Upper lobe of left lung (tissue), 6 donors: ENCODE measurements around the gene MYO6. TPM values are rescaled to one million over a fixed set of nuclear protein-coding genes. Genes with fewer than 3 reads are reported as not detected.
A peak's percentile ranks its signal among the peaks of the same experiment; 100 is the strongest.

Source experiments
- ATAC-seq, 2 donors: fragments of 200-7000 bp; cut with Tn5 transposase; one replicate each; pipeline ENCODE4 v1.9.1; 2022; ENCODE audit warnings: mild to moderate bottlenecking in 2 of 2, moderate library complexity in 2 of 2; ENCODE audit not compliant: low FRiP score in 2 of 2
- DNase-seq, 2 donors: peaks; one replicate each; pipeline ENCODE4 v3.0.0-alpha.2; 2019 to 2020
- H3K27ac ChIP-seq, 4 donors: fragments of 200-600 bp; sonication (generic); one replicate each; pipeline ENCODE4 v1.5.1; 2016 to 2019
- H3K27me3 ChIP-seq, 4 donors: fragments of 200-600 bp; sonication (generic); one replicate each; pipeline ENCODE4 v1.5.1; 2017 to 2019
- H3K36me3 ChIP-seq, 4 donors: fragments of 200-600 bp; sonication (generic); one replicate each; pipeline ENCODE4 v1.5.1; 2016 to 2019
- H3K4me1 ChIP-seq, 4 donors: fragments of 200-600 bp; sonication (generic); one replicate each; pipeline ENCODE4 v1.5.1; 2018 to 2019
- H3K4me3 ChIP-seq, 4 donors: fragments of 200-600 bp; sonication (generic); one replicate each; pipeline ENCODE4 v1.5.1; 2017 to 2019; ENCODE audit warnings: mild to moderate bottlenecking in 2 of 4, moderate library complexity in 1 of 4
- H3K9me3 ChIP-seq, 4 donors: fragments of 200-600 bp; sonication (generic); one replicate each; pipeline ENCODE4 v1.5.1; 2018 to 2019
- EP300 ChIP-seq, 4 donors: sonication (generic); formaldehyde crosslinking; IDR thresholded peaks; one replicate each; pipeline ENCODE4 v1.5.1; 2017; ENCODE audit warnings: antibody characterized with exemption in 4 of 4, control low read depth in 2 of 4
- POLR2A ChIP-seq, 4 donors: fragments of 450-650 bp; IDR thresholded peaks; one replicate each; pipeline ENCODE4 v1.5.1; 2016 to 2017; ENCODE audit warnings: antibody characterized with exemption in 4 of 4, mild to moderate bottlenecking in 2 of 4
- POLR2AphosphoS5 ChIP-seq, 2 donors: sonication (generic); formaldehyde crosslinking; IDR thresholded peaks; one replicate each; pipeline ENCODE4 v1.5.1; 2017; ENCODE audit warnings: antibody characterized with exemption in 2 of 2
- WGBS, 2 donors: methylation state at CpG; one replicate each; pipeline ENCODE4 v1.1.5; 2017 to 2018; 5-methylcytosine and 5-hydroxymethylcytosine counted together
- total RNA-seq, 6 donors: library from RNA; depleted of rRNA in 4 of 6; stranded (reverse); fragments of >200 nt in 4 of 6; gene quantifications; one replicate each; pipeline versions ENCODE4 v1.1.0 to v1.2.1, GENCODE V29; 2016 to 2021
- TF ChIP-seq, protein P1 (sequence below), 6 experiments: fragments of 450-650 bp in 4 of 6; fragments of 200-600 bp in 2 of 6; sonication (generic) in 2 of 6; IDR thresholded peaks; one replicate each; pipeline ENCODE4 v1.5.1; 2016 to 2019; ENCODE audit warnings: antibody characterized with exemption in 6 of 6
- donor health status: DM: no; HTN: no; CAD: no; lungs with moderate emphysema.
- donor health status: DM: no; HTN: yes; CAD: no; lungs with severe emphysema.

The MYO6 gene
- total RNA-seq, 6 donors from 2014 or later, result 49.0 to 94.3 (median 80.4) TPM

- H3K4me1 ChIP-seq, result no peaks in the 10 kb centered on the region
- H3K27me3 ChIP-seq, result no peaks in the 10 kb centered on the region
- ATAC-seq (no peak), DNase-seq (no peak)
- no peak overlapping the region for H3K4me3 ChIP-seq
- H3K27ac ChIP-seq, result no peak overlapping the region
- H3K36me3 ChIP-seq, result peaks cover 0 to 40% (median under 1%) of the 10 kb centered on the region in 4 donors
- TF ChIP-seq POLR2A (IDR thresholded peaks at IDR 0.05) (no peak), EP300 (IDR thresholded peaks at IDR 0.05) (no peak), POLR2AphosphoS5 (IDR thresholded peaks at IDR 0.05) (no peak)
- TF ChIP-seq, protein P1, sequence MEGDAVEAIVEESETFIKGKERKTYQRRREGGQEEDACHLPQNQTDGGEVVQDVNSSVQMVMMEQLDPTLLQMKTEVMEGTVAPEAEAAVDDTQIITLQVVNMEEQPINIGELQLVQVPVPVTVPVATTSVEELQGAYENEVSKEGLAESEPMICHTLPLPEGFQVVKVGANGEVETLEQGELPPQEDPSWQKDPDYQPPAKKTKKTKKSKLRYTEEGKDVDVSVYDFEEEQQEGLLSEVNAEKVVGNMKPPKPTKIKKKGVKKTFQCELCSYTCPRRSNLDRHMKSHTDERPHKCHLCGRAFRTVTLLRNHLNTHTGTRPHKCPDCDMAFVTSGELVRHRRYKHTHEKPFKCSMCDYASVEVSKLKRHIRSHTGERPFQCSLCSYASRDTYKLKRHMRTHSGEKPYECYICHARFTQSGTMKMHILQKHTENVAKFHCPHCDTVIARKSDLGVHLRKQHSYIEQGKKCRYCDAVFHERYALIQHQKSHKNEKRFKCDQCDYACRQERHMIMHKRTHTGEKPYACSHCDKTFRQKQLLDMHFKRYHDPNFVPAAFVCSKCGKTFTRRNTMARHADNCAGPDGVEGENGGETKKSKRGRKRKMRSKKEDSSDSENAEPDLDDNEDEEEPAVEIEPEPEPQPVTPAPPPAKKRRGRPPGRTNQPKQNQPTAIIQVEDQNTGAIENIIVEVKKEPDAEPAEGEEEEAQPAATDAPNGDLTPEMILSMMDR (IDR thresholded peaks at IDR 0.05), result no peak
- WGBS, 2 donors, result 48 to 68% methylated on average over 2 of the region's 2 CpGs
- no peaks in the 10 kb centered on the region for H3K9me3 ChIP-seq
Measured at GRCh38 chr6:75882734-75883133, 133.7 kb downstream of the MYO6 start.

GRCh38 chr6:75884822-75885221, 135.8 kb downstream of the MYO6 start:
- Histone ChIP-seq H3K27me3 (no peaks in the 10 kb centered on the region), H3K9me3 (no peaks in the 10 kb centered on the region), H3K36me3 (peaks cover 0 to 41% (median 0%) of the 10 kb centered on the region in 4 donors), H3K4me3 (no peak overlapping the region), H3K4me1 (no peaks in the 10 kb centered on the region), H3K27ac (no peak overlapping the region)
- WGBS, 2 donors, result 64 to 87% methylated on average over 2 of the region's 2 CpGs
- TF ChIP-seq, protein P1 (IDR thresholded peaks at IDR 0.05), result no peak
- no peak for TF ChIP-seq POLR2A (IDR thresholded peaks at IDR 0.05)
- no peak for TF ChIP-seq POLR2AphosphoS5 (IDR thresholded peaks at IDR 0.05)
- TF ChIP-seq EP300 (IDR thresholded peaks at IDR 0.05), result no peak
- no peak for ATAC-seq
- no peak for DNase-seq

DNA sequence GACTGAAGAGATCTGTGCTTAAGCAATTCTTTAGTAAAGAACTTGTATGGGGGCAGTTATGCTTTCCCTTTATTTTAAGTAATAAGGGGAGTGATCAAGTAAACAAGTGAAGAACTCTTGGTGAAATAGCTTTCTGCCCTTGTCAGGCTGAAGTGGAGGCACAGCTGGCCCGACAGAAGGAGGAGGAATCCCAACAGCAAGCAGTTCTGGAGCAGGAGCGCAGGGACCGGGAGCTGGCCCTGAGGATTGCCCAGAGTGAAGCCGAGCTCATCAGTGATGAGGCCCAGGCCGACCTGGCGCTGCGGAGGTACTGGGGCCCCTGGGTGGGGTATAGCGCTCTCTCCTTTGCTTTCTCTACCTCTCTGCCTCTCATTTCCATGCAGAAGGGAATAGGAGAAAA, 143.3 kb downstream of the MYO6 start:
- H3K36me3 ChIP-seq, result peaks cover 0 to 36% (median 3%) of the 10 kb centered on the region in 4 donors
- WGBS, 2 donors, result 85% methylated on average over 8 of the region's 8 CpGs

DNA sequence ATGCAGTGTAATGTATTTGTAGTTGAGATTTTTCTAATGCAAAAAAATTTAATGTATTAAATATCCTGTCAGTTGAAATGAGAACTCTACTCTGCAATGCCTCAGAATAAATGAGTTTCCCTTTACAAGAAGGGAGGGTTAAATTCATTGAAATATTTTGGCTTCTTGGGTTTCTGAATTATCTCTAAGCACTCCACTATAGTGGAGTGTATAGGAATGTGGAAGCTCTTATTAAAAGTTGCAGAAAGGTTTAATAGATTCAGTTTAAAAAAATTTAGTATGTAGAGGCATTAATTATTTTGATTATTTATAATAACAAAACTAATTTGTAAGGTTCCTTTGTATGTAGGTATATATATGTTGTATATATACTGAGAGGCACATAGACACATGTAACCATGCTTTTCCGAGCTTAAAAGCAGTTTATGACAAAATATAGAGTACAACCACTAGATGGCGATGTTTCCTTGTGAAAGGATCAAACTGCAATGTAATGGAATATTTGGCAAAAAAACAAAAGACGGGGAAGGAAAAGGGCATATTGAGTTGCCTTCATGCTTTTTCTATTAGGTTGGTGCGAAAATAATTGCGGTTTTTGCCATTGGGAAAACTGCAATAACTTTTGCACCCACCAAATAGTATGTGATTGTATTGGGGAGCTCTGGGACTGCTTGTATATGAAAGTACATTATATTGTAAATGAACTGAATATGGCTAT, 144.2 kb downstream of the MYO6 start:
- ATAC-seq, result peak in 1 of 2 donors; percentile 71
- Histone ChIP-seq H3K4me3 (no peak overlapping the region), H3K36me3 (peaks cover 0 to 36% (median 3%) of the 10 kb centered on the region in 4 donors), H3K27me3 (no peaks in the 10 kb centered on the region), H3K9me3 (no peaks in the 10 kb centered on the region), H3K27ac (no peak overlapping the region), H3K4me1 (no peaks in the 10 kb centered on the region)
- no peak for TF ChIP-seq EP300 (IDR thresholded peaks at IDR 0.05)
- TF ChIP-seq, protein P1 (IDR thresholded peaks at IDR 0.05), result peak; percentile 14 to 69 (median 56)
- no peak for TF ChIP-seq POLR2A (IDR thresholded peaks at IDR 0.05)
- TF ChIP-seq POLR2AphosphoS5 (IDR thresholded peaks at IDR 0.05), result no peak
- WGBS, 2 donors, result 15 to 23% methylated on average over 5 of the region's 5 CpGs
- no peak for DNase-seq

More for the DNA sequence above, 143.3 kb downstream of the MYO6 start:
- Histone ChIP-seq H3K27me3 (no peaks in the 10 kb centered on the region), H3K27ac (no peak overlapping the region), H3K4me3 (no peak overlapping the region), H3K4me1 (no peaks in the 10 kb centered on the region), H3K9me3 (no peaks in the 10 kb centered on the region)
- ATAC-seq (no peak), DNase-seq (peak; percentile 35 to 47)
- no peak for TF ChIP-seq POLR2AphosphoS5 (IDR thresholded peaks at IDR 0.05)
- TF ChIP-seq EP300 (IDR thresholded peaks at IDR 0.05), result no peak
- TF ChIP-seq POLR2A (IDR thresholded peaks at IDR 0.05), result no peak
- TF ChIP-seq, protein P1 (IDR thresholded peaks at IDR 0.05), result no peak

GRCh38 chr6:75893776-75894152, 144.7 kb downstream of the MYO6 start:
- H3K27me3 ChIP-seq, result no peaks in the 10 kb centered on the region
- DNase-seq (no peak), ATAC-seq (no peak)
- H3K4me3 ChIP-seq, result no peak overlapping the region
- H3K9me3 ChIP-seq, result no peaks in the 10 kb centered on the region
- WGBS, 2 donors, result 32 to 74% methylated on average over 2 of the region's 2 CpGs
- H3K4me1 ChIP-seq, result no peaks in the 10 kb centered on the region
- H3K36me3 ChIP-seq, result peaks cover 0 to 36% (median 3%) of the 10 kb centered on the region in 4 donors
- H3K27ac ChIP-seq, result no peak overlapping the region
- TF ChIP-seq EP300 (IDR thresholded peaks at IDR 0.05) (no peak), POLR2AphosphoS5 (IDR thresholded peaks at IDR 0.05) (no peak), POLR2A (IDR thresholded peaks at IDR 0.05) (no peak)
- TF ChIP-seq, protein P1 (IDR thresholded peaks at IDR 0.05), result no peak
